Spleen (tissue), 7 donors: ENCODE results near the gene JARID2.

Experiments used
- CTCF ChIP-seq, 11 experiments: fragments of 200-600 bp in 7 of 11; fragments of 450-650 bp in 4 of 11; sonication (generic) in 4 of 11; IDR thresholded peaks in 8 of 11; conservative IDR thresholded peaks in 3 of 11; 1 replicate in 7 of 11; 2 replicates in 4 of 11; pipeline versions ENCODE4 v1.4.0 to v1.8.0; 2016 to 2021; ENCODE audit warnings: antibody characterized with exemption in 11 of 11, inconsistent platforms in 4 of 11, mild to moderate bottlenecking in 1 of 11
- POLR2AphosphoS5 ChIP-seq, 3 donors: sonication (generic); formaldehyde crosslinking; IDR thresholded peaks; one replicate each; pipeline ENCODE4 v1.5.1; 2017; ENCODE audit warnings: antibody characterized with exemption in 3 of 3
- donor health status: DM: no; HTN: no; CAD: no; lungs with moderate emphysema.
- donor health status: DM: no; HTN: no; CAD: no.
- donor health status: DM: no; HTN: no; CAD: no.

GRCh38 chr6:15335385-15335784, 89.5 kb downstream of the JARID2 start:
- TF ChIP-seq POLR2AphosphoS5 (IDR thresholded peaks at IDR 0.05) = no peak
- TF ChIP-seq CTCF (IDR thresholded peaks at IDR 0.05 in 8 of 11, conservative IDR thresholded peaks at IDR 0.05 in 3 of 11) = no peak
